K562 (cell line): Measurements from ENCODE around the gene MMP17. TPM values are rescaled to one million over a fixed set of nuclear protein-coding genes. Genes with fewer than 3 reads are reported as not detected.

Experiments
- ARID1B ChIP-seq: fragments of 450-650 bp; IDR thresholded peaks from 2 replicates; pipeline ENCODE4 v1.6.1; 2016; ENCODE audit warnings: antibody characterized with exemption, mild to moderate bottlenecking, inconsistent platforms
- CBX8 ChIP-seq: fragments of 200-600 bp; sonication (generic); IDR thresholded peaks from 2 replicates; pipeline ENCODE4 v1.6.1; 2012; ENCODE audit warnings: borderline replicate concordance, mixed run types, low read depth, mild to moderate bottlenecking, moderate library complexity, mixed read lengths, low read length, control low read depth, inconsistent platforms; ENCODE audit not compliant: poor library complexity, severe bottlenecking; ENCODE audit errors: extremely low read depth
- CCNT2 ChIP-seq: IDR thresholded peaks from 2 replicates; pipeline ENCODE4 v1.6.1; 2011; ENCODE audit warnings: borderline replicate concordance, low read depth, mild to moderate bottlenecking, moderate library complexity, mixed read lengths, low read length; ENCODE audit not compliant: insufficient read length; ENCODE audit errors: extremely low read depth
- ELF1 ChIP-seq: fragments of 200-800 bp; sonication (Bioruptor generic); IDR thresholded peaks from 2 replicates; pipeline ENCODE4 v1.6.1; 2016; ENCODE audit warnings: missing genetic modification characterization, missing compliant biosample characterization
- L3MBTL2 ChIP-seq: fragments of 450-650 bp; IDR thresholded peaks from 2 replicates; pipeline ENCODE4 v1.6.1; 2016; ENCODE audit warnings: mild to moderate bottlenecking, moderate library complexity
- OTX1 ChIP-seq: fragments of 450-650 bp; formaldehyde crosslinking; IDR thresholded peaks from 2 replicates; pipeline ENCODE4 v1.4.0; 2022; ENCODE audit warnings: mild to moderate bottlenecking
- RNF2 ChIP-seq: sonication (generic); IDR thresholded peaks from 2 replicates; pipeline ENCODE4 v1.6.1; 2016
- SUPT5H ChIP-seq: fragments of 450-650 bp; IDR thresholded peaks from 2 replicates; pipeline ENCODE4 v1.6.1; 2016
- ZBTB8A ChIP-seq: fragments of 450-650 bp; IDR thresholded peaks from 2 replicates; pipeline ENCODE4 v1.6.1; 2018; ENCODE audit warnings: mild to moderate bottlenecking, moderate library complexity; ENCODE audit not compliant: partially characterized antibody
- ZC3H4 ChIP-seq: sonication (generic); formaldehyde crosslinking; IDR thresholded peaks from 2 replicates; pipeline ENCODE4 v1.9.0; 2021; ENCODE audit warnings: missing genetic modification reagents, borderline replicate concordance
- ZFX ChIP-seq: sonication (generic); formaldehyde crosslinking; IDR thresholded peaks from 2 replicates; pipeline ENCODE4 v1.8.0; 2022; ENCODE audit warnings: mild to moderate bottlenecking, missing genetic modification reagents, moderate library complexity
- ZNF311 ChIP-seq: fragments of 250-450 bp; sonication (Bioruptor Pico); IDR thresholded peaks from 2 replicates; pipeline ENCODE4 v1.4.0; 2020; ENCODE audit warnings: mild to moderate bottlenecking, moderate library complexity
- polyA plus RNA-seq, 8 experiments: library from polyadenylated mRNA; depleted of rRNA in 4 of 8; stranded (reverse) in 5 of 8; unstranded in 3 of 8; fragments of >200 nt; fragmentation: Nextera tagmentation in 2 of 8; fragmentation: Illumina TruSeq in 1 of 8; extraction: Ambion mirVana in 2 of 8; extraction: Trizol in 1 of 8; gene quantifications; 2 replicates each; pipeline versions ENCODE4 v1.2.1 to v1.2.3, GENCODE V29; 2011 to 2014; ENCODE audit warnings: inconsistent platforms in 1 of 8, missing spikeins in 1 of 8
- total RNA-seq, 7 experiments: library from RNA; depleted of rRNA in 6 of 7; stranded (reverse); fragments of >200 nt in 6 of 7; fragmentation: Illumina TruSeq in 2 of 7; extraction: Trizol in 2 of 7; gene quantifications; 2 replicates each; pipeline versions ENCODE4 v1.2.1 to v1.2.3, GENCODE V29; 2011 to 2021; ENCODE audit warnings: low replicate concordance in 1 of 7
- TF ChIP-seq, protein P1 (sequence below), 2 experiments: fragments of 450-650 bp; formaldehyde crosslinking in 1 of 2; IDR thresholded peaks; 2 replicates each; pipeline versions ENCODE4 v1.4.0 to v1.6.1; 2014 to 2020; ENCODE audit warnings: mild to moderate bottlenecking in 2 of 2, borderline replicate concordance in 1 of 2, low read depth in 1 of 2
- TF ChIP-seq, protein P2 (sequence below): fragments of 150-350 bp; conservative IDR thresholded peaks from 2 replicates; pipeline ENCODE4 v1.6.1; 2014; ENCODE audit warnings: low read length
- TF ChIP-seq, protein P3 (sequence below): fragments of 250-450 bp; sonication (Bioruptor Pico); IDR thresholded peaks from 2 replicates; pipeline ENCODE4 v1.8.0; 2021; ENCODE audit warnings: mild to moderate bottlenecking, moderate library complexity

The MMP17 gene
- total and polyA plus RNA-seq, 9 of the 15 experiments (the other 6 are each of a cell fraction or from before 2014, with no cell fraction given) = 1.1 to 21.2 (median 17.1) TPM; not detected in 2

DNA sequence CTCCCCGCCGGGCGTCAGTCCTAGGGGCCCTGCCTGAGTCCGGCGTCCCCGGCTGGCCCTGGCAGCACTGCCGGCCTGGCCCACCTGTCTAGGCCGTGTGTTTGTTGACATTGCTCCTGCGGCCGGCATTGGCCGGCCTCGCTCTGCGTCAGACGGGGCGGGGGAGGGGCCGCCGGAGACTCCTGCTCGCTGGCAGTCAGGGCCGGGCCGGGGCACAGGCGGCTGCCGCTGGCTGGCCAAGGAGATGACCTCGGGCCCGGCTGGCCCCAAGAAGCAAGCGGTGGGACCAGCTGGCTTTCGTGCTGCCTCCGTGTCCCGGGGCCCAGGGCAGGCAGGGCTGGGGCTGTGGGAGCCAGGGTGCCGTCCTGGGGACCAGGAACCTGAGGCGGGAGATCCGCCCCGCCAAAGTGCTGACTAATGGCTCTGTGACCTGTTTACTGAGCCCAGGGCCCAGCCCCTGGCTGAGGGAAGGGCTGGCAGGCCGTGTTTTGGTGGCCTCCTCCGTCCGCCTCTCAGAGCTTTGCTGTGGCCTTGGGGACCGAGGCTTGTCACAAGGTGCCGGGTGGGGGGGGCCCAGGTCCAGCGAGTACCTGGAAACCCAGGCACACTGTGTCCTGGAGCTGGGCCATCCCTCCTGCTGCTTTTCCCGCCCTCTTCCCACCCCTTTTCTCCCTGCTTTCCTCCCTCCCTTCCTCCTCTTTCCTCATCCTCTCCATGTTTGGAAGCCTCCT lies 68.1 kb downstream of the MMP17 start (continued):
- TF ChIP-seq, protein P1, sequence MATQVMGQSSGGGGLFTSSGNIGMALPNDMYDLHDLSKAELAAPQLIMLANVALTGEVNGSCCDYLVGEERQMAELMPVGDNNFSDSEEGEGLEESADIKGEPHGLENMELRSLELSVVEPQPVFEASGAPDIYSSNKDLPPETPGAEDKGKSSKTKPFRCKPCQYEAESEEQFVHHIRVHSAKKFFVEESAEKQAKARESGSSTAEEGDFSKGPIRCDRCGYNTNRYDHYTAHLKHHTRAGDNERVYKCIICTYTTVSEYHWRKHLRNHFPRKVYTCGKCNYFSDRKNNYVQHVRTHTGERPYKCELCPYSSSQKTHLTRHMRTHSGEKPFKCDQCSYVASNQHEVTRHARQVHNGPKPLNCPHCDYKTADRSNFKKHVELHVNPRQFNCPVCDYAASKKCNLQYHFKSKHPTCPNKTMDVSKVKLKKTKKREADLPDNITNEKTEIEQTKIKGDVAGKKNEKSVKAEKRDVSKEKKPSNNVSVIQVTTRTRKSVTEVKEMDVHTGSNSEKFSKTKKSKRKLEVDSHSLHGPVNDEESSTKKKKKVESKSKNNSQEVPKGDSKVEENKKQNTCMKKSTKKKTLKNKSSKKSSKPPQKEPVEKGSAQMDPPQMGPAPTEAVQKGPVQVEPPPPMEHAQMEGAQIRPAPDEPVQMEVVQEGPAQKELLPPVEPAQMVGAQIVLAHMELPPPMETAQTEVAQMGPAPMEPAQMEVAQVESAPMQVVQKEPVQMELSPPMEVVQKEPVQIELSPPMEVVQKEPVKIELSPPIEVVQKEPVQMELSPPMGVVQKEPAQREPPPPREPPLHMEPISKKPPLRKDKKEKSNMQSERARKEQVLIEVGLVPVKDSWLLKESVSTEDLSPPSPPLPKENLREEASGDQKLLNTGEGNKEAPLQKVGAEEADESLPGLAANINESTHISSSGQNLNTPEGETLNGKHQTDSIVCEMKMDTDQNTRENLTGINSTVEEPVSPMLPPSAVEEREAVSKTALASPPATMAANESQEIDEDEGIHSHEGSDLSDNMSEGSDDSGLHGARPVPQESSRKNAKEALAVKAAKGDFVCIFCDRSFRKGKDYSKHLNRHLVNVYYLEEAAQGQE (IDR thresholded peaks at IDR 0.05; ENCODE audit: borderline replicate concordance) = peak; percentile 68
- TF ChIP-seq, protein P1 (CRISPR knock-in tag; IDR thresholded peaks at IDR 0.05; ENCODE audit: low read depth) = no peak
- TF ChIP-seq ZNF311 (no peak), ELF1 (tag) (no peak), ZBTB8A (no peak), RNF2 (no peak), CBX8 (no peak), ZFX (CRISPR knock-in tag) (peak; percentile 96), OTX1 (CRISPR knock-in tag) (no peak), L3MBTL2 (peak; percentile 62; the same call in 1 of the 2 replicates), CCNT2 (peak; percentile 89), ZC3H4 (CRISPR knock-in tag) (no peak), ARID1B (peak; percentile 58; the same call in 1 of the 2 replicates), SUPT5H (peak; percentile 68)
- TF ChIP-seq, protein P2, sequence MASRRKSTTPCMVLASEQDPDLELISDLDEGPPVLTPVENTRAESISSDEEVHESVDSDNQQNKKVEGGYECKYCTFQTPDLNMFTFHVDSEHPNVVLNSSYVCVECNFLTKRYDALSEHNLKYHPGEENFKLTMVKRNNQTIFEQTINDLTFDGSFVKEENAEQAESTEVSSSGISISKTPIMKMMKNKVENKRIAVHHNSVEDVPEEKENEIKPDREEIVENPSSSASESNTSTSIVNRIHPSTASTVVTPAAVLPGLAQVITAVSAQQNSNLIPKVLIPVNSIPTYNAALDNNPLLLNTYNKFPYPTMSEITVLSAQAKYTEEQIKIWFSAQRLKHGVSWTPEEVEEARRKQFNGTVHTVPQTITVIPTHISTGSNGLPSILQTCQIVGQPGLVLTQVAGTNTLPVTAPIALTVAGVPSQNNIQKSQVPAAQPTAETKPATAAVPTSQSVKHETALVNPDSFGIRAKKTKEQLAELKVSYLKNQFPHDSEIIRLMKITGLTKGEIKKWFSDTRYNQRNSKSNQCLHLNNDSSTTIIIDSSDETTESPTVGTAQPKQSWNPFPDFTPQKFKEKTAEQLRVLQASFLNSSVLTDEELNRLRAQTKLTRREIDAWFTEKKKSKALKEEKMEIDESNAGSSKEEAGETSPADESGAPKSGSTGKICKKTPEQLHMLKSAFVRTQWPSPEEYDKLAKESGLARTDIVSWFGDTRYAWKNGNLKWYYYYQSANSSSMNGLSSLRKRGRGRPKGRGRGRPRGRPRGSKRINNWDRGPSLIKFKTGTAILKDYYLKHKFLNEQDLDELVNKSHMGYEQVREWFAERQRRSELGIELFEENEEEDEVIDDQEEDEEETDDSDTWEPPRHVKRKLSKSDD = no peak
- TF ChIP-seq, protein P3, sequence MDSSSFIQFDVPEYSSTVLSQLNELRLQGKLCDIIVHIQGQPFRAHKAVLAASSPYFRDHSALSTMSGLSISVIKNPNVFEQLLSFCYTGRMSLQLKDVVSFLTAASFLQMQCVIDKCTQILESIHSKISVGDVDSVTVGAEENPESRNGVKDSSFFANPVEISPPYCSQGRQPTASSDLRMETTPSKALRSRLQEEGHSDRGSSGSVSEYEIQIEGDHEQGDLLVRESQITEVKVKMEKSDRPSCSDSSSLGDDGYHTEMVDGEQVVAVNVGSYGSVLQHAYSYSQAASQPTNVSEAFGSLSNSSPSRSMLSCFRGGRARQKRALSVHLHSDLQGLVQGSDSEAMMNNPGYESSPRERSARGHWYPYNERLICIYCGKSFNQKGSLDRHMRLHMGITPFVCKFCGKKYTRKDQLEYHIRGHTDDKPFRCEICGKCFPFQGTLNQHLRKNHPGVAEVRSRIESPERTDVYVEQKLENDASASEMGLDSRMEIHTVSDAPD (CRISPR knock-in tag) = no peak
